GM23338 (cell line): Measurements from ENCODE around the gene STK32C. TPM values are rescaled to one million over a fixed set of nuclear protein-coding genes. Genes with fewer than 3 reads are reported as not detected.

Experiments used
- ATAC-seq: fragments of 200-7000 bp; cut with Tn5 transposase; 3 replicates; pipeline ENCODE4 v1.9.1; 2020
- DNase-seq: peaks from one replicate; pipeline ENCODE4 v3.0.0-alpha.2; 2015; ENCODE audit warnings: low spot score
- H2AFZ ChIP-seq: fragments of 200-600 bp; sonication (generic); 2 replicates; pipeline ENCODE4 v1.8.0; 2016; ENCODE audit warnings: antibody characterized with exemption, mild to moderate bottlenecking, moderate library complexity
- H3F3A ChIP-seq: fragments of 200-600 bp; sonication (generic); replicated peaks from 2 replicates; pipeline ENCODE4 v1.8.0; 2017; ENCODE audit warnings: antibody characterized with exemption, mixed run types, low read depth
- H3K27ac ChIP-seq: fragments of 200-600 bp; sonication (generic); 2 replicates; pipeline ENCODE4 v1.6.1; 2016; ENCODE audit warnings: low read depth
- H3K27me3 ChIP-seq: fragments of 200-600 bp; sonication (generic); 2 replicates; pipeline ENCODE4 v1.8.0; 2016; ENCODE audit warnings: mild to moderate bottlenecking, mixed run types, moderate library complexity; ENCODE audit not compliant: insufficient read depth
- H3K36me3 ChIP-seq: fragments of 200-600 bp; sonication (generic); 2 replicates; pipeline ENCODE4 v1.8.0; 2016; ENCODE audit warnings: mild to moderate bottlenecking; ENCODE audit not compliant: insufficient read depth
- H3K4me1 ChIP-seq: fragments of 200-600 bp; sonication (generic); 2 replicates; pipeline ENCODE4 v1.8.0; 2016; ENCODE audit warnings: mild to moderate bottlenecking, moderate library complexity; ENCODE audit not compliant: insufficient read depth
- H3K4me2 ChIP-seq: fragments of 200-600 bp; sonication (generic); 2 replicates; pipeline ENCODE4 v1.7.1; 2017; ENCODE audit warnings: mixed run types
- H3K4me3 ChIP-seq: fragments of 200-600 bp; sonication (generic); 2 replicates; pipeline ENCODE4 v1.6.1; 2016; ENCODE audit warnings: mixed run types
- H3K79me2 ChIP-seq: fragments of 200-600 bp; sonication (generic); replicated peaks from 2 replicates; pipeline ENCODE4 v1.8.0; 2017; ENCODE audit warnings: mild to moderate bottlenecking; ENCODE audit not compliant: insufficient read depth
- H3K9me2 ChIP-seq: fragments of 200-600 bp; sonication (generic); 2 replicates; pipeline ENCODE4 v1.8.0; 2017; ENCODE audit not compliant: insufficient read depth
- H4K20me1 ChIP-seq: fragments of 200-600 bp; sonication (generic); replicated peaks from 2 replicates; pipeline ENCODE4 v1.8.0; 2017; ENCODE audit warnings: mild to moderate bottlenecking; ENCODE audit not compliant: insufficient read depth
- H3K27ac Mint-ChIP-seq: 2 replicates; pipeline ENCODE4 v1.8.0; 2020; ENCODE audit warnings: inconsistent platforms, mild to moderate bottlenecking, moderate library complexity, mixed read lengths
- H3K27me3 Mint-ChIP-seq: 3 replicates; pipeline ENCODE4 v1.8.0; 2022; ENCODE audit warnings: low read depth, mild to moderate bottlenecking, moderate library complexity, mixed read lengths, inconsistent platforms; ENCODE audit not compliant: insufficient read depth, poor library complexity
- H3K36me3 Mint-ChIP-seq: 3 replicates; pipeline ENCODE4 v1.8.0; 2021; ENCODE audit warnings: low read depth, mild to moderate bottlenecking, inconsistent platforms, moderate library complexity, mixed read lengths
- H3K4me1 Mint-ChIP-seq: 3 replicates; pipeline ENCODE4 v1.8.0; 2020; ENCODE audit warnings: mild to moderate bottlenecking, inconsistent platforms, mixed read lengths
- H3K4me3 Mint-ChIP-seq: 3 replicates; pipeline ENCODE4 v1.8.0; 2021; ENCODE audit warnings: moderate library complexity, mild to moderate bottlenecking, inconsistent platforms, mixed read lengths
- H3K9me3 Mint-ChIP-seq: 3 replicates; pipeline ENCODE4 v1.8.0; 2020; ENCODE audit warnings: moderate library complexity, mild to moderate bottlenecking, inconsistent platforms, mixed read lengths
- CREB1 ChIP-seq: fragments of 250-450 bp; sonication (Bioruptor Pico); IDR thresholded peaks from 2 replicates; pipeline ENCODE4 v1.5.0; 2020; ENCODE audit warnings: low read depth, mild to moderate bottlenecking, moderate library complexity
- EZH2 ChIP-seq: fragments of 200-600 bp; sonication (generic); IDR thresholded peaks from one replicate; pipeline ENCODE4 v1.8.0; 2017; ENCODE audit warnings: antibody characterized with exemption, mild to moderate bottlenecking, low read depth; ENCODE audit not compliant: unreplicated experiment
- POLR2AphosphoS5 ChIP-seq: IDR thresholded peaks from 2 replicates; pipeline ENCODE4 v1.6.1; 2016; ENCODE audit warnings: antibody characterized with exemption, low read depth
- ZNF114 ChIP-seq: fragments of 250-450 bp; sonication (Bioruptor Pico); IDR thresholded peaks from 2 replicates; pipeline ENCODE4 v1.5.0; 2020; ENCODE audit warnings: mild to moderate bottlenecking, moderate library complexity
- ZNF331 ChIP-seq: fragments of 250-450 bp; sonication (Bioruptor Pico); IDR thresholded peaks from 2 replicates; pipeline ENCODE4 v1.5.0; 2020; ENCODE audit warnings: low read depth, mild to moderate bottlenecking, moderate library complexity
- polyA plus RNA-seq: library from polyadenylated mRNA; unstranded; fragments of >200 nt; fragmentation: Nextera tagmentation; extraction: Ambion mirVana; gene quantifications from 2 replicates; pipeline ENCODE4 v1.2.1, GENCODE V29; 2016
- total RNA-seq: library from RNA; depleted of rRNA; stranded (reverse); fragments of >200 nt; shearing (Covaris generic); gene quantifications from 2 replicates; pipeline ENCODE4 v1.2.3, GENCODE V29; 2014
- TF ChIP-seq, protein P1 (sequence below): IDR thresholded peaks from one replicate; pipeline ENCODE4 v1.6.1; 2018; ENCODE audit warnings: antibody characterized with exemption; ENCODE audit not compliant: unreplicated experiment
- TF ChIP-seq, protein P2 (sequence below): fragments of 250-450 bp; sonication (Bioruptor Pico); IDR thresholded peaks from 2 replicates; pipeline ENCODE4 v1.5.0; 2020; ENCODE audit warnings: mild to moderate bottlenecking, moderate library complexity

Gene STK32C
- total and polyA plus RNA-seq, 2 experiments from 2014 or later, result 10.2 to 20.5 TPM

DNA sequence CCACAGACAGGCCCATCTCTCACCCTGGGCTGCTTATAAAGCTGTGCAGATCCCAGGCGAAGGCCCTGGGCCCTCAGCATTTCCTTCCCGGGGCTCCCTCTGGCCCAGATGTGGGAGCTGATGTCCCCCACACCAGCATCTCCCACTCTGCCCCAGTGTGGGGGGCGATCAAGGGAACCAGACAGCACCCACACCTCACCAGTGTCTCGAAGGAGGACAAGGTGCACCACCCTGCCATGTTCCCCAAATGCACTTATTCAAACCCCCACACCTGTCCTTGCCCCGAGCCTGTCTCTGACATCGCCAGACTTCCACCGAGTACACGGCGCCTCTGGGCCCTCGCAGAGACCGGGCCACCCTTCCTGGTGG, 101.4 kb downstream of the STK32C start:
- Mint-ChIP-seq H3K27me3 (peaks cover 5% of the 10 kb centered on the region), H3K27ac (no peak overlapping the region), H3K4me3 (no peak overlapping the region), H3K4me1 (no peaks in the 10 kb centered on the region), H3K36me3 (no peaks in the 10 kb centered on the region), H3K9me3 (no peaks in the 10 kb centered on the region)
- ATAC-seq, result no peak
- H4K20me1 ChIP-seq, result no peaks in the 10 kb centered on the region
- no peak overlapping the region for H3K27ac ChIP-seq
- TF ChIP-seq, protein P1, sequence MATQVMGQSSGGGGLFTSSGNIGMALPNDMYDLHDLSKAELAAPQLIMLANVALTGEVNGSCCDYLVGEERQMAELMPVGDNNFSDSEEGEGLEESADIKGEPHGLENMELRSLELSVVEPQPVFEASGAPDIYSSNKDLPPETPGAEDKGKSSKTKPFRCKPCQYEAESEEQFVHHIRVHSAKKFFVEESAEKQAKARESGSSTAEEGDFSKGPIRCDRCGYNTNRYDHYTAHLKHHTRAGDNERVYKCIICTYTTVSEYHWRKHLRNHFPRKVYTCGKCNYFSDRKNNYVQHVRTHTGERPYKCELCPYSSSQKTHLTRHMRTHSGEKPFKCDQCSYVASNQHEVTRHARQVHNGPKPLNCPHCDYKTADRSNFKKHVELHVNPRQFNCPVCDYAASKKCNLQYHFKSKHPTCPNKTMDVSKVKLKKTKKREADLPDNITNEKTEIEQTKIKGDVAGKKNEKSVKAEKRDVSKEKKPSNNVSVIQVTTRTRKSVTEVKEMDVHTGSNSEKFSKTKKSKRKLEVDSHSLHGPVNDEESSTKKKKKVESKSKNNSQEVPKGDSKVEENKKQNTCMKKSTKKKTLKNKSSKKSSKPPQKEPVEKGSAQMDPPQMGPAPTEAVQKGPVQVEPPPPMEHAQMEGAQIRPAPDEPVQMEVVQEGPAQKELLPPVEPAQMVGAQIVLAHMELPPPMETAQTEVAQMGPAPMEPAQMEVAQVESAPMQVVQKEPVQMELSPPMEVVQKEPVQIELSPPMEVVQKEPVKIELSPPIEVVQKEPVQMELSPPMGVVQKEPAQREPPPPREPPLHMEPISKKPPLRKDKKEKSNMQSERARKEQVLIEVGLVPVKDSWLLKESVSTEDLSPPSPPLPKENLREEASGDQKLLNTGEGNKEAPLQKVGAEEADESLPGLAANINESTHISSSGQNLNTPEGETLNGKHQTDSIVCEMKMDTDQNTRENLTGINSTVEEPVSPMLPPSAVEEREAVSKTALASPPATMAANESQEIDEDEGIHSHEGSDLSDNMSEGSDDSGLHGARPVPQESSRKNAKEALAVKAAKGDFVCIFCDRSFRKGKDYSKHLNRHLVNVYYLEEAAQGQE, result no peak
- no peak for TF ChIP-seq EZH2
- TF ChIP-seq POLR2AphosphoS5, result no peak
- no peak for TF ChIP-seq CREB1
- H3K36me3 ChIP-seq, result no peaks in the 10 kb centered on the region
- no peaks in the 10 kb centered on the region for H3K9me2 ChIP-seq
- H3K27me3 ChIP-seq, result no peaks in the 10 kb centered on the region
- no peak overlapping the region for H3K4me3 ChIP-seq
- DNase-seq, result no peak
- no peak overlapping the region for H2AFZ ChIP-seq
- H3K4me1 ChIP-seq, result no peaks in the 10 kb centered on the region
- no peak overlapping the region for H3K4me2 ChIP-seq
- H3K79me2 ChIP-seq, result no peaks in the 10 kb centered on the region
- H3F3A ChIP-seq, result no peaks in the 10 kb centered on the region

DNA sequence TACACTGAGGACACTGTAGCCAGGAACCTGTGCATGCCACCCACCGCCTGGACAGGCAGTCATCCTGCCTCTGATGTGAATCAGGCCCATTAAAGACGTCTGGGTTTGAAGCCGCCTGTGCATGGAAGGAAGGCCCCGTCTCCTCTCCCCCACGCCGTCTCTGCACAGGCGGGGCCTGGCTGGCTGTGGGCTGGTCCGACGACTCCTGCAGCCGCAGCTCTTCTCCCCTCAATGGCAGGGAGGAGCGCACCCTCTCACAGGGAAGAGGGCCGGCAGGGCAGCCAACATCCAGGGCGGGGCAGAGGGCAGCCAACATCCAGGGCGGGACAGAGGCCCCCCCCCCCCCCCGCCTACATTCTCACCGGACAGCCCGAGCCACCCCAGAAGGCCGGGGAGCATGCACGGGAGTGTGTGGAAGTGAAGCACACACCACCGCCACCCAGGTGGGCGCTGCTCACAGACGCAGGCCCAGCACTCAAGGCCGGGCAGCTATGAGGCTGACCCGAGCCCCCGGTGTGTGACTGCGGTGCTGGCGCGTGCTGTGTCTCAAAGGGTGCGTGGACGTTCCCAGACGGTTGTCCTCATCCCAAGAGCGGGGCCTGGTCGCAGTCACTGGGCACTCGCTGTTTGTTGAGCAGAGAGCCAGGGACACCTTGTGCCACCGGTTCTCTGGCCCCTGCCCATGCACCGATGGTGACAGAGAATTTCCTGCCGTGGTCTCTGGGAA, 101.9 kb downstream of the STK32C start:
- Histone ChIP-seq H3K9me2 (no peaks in the 10 kb centered on the region), H3K4me2 (no peak overlapping the region), H3K36me3 (no peaks in the 10 kb centered on the region), H3K4me1 (no peaks in the 10 kb centered on the region), H3K79me2 (no peaks in the 10 kb centered on the region), H2AFZ (no peak overlapping the region), H3K27me3 (no peaks in the 10 kb centered on the region), H3F3A (no peaks in the 10 kb centered on the region), H3K27ac (no peak overlapping the region), H4K20me1 (no peaks in the 10 kb centered on the region), H3K4me3 (no peak overlapping the region)
- no peak for ATAC-seq
- TF ChIP-seq ZNF331 (CRISPR knock-in tag) (no peak), ZNF114 (CRISPR knock-in tag) (no peak), EZH2 (no peak)
- TF ChIP-seq, protein P2, sequence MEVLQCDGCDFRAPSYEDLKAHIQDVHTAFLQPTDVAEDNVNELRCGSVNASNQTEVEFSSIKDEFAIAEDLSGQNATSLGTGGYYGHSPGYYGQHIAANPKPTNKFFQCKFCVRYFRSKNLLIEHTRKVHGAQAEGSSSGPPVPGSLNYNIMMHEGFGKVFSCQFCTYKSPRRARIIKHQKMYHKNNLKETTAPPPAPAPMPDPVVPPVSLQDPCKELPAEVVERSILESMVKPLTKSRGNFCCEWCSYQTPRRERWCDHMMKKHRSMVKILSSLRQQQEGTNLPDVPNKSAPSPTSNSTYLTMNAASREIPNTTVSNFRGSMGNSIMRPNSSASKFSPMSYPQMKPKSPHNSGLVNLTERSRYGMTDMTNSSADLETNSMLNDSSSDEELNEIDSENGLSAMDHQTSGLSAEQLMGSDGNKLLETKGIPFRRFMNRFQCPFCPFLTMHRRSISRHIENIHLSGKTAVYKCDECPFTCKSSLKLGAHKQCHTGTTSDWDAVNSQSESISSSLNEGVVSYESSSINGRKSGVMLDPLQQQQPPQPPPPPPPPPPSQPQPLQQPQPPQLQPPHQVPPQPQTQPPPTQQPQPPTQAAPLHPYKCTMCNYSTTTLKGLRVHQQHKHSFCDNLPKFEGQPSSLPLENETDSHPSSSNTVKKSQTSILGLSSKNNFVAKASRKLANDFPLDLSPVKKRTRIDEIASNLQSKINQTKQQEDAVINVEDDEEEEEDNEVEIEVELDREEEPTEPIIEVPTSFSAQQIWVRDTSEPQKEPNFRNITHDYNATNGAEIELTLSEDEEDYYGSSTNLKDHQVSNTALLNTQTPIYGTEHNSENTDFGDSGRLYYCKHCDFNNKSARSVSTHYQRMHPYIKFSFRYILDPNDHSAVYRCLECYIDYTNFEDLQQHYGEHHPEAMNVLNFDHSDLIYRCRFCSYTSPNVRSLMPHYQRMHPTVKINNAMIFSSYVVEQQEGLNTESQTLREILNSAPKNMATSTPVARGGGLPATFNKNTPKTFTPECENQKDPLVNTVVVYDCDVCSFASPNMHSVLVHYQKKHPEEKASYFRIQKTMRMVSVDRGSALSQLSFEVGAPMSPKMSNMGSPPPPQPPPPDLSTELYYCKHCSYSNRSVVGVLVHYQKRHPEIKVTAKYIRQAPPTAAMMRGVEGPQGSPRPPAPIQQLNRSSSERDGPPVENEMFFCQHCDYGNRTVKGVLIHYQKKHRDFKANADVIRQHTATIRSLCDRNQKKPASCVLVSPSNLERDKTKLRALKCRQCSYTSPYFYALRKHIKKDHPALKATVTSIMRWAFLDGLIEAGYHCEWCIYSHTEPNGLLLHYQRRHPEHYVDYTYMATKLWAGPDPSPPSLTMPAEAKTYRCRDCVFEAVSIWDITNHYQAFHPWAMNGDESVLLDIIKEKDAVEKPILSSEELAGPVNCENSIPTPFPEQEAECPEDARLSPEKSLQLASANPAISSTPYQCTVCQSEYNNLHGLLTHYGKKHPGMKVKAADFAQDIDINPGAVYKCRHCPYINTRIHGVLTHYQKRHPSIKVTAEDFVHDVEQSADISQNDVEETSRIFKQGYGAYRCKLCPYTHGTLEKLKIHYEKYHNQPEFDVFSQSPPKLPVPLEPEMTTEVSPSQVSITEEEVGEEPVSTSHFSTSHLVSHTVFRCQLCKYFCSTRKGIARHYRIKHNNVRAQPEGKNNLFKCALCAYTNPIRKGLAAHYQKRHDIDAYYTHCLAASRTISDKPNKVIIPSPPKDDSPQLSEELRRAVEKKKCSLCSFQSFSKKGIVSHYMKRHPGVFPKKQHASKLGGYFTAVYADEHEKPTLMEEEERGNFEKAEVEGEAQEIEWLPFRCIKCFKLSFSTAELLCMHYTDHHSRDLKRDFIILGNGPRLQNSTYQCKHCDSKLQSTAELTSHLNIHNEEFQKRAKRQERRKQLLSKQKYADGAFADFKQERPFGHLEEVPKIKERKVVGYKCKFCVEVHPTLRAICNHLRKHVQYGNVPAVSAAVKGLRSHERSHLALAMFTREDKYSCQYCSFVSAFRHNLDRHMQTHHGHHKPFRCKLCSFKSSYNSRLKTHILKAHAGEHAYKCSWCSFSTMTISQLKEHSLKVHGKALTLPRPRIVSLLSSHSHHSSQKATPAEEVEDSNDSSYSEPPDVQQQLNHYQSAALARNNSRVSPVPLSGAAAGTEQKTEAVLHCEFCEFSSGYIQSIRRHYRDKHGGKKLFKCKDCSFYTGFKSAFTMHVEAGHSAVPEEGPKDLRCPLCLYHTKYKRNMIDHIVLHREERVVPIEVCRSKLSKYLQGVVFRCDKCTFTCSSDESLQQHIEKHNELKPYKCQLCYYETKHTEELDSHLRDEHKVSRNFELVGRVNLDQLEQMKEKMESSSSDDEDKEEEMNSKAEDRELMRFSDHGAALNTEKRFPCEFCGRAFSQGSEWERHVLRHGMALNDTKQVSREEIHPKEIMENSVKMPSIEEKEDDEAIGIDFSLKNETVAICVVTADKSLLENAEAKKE (CRISPR knock-in tag), result no peak
- Mint-ChIP-seq H3K27me3 (peaks cover 5% of the 10 kb centered on the region), H3K36me3 (no peaks in the 10 kb centered on the region), H3K9me3 (no peaks in the 10 kb centered on the region), H3K27ac (no peak overlapping the region), H3K4me1 (no peaks in the 10 kb centered on the region), H3K4me3 (no peak overlapping the region)
- DNase-seq, result no peak
